Occipital lobe (tissue), 2 donors: Measurements from ENCODE around the gene RIMBP2. TPM values are rescaled to one million over a fixed set of nuclear protein-coding genes. Genes with fewer than 3 reads are reported as not detected.

ENCODE experiments used
- DNase-seq: peaks from one replicate; lab custom pipeline; 2025; lab: John Stamatoyannopoulos, UW
- total RNA-seq: library from RNA; depleted of rRNA; stranded (reverse); fragments of >200 nt; gene quantifications from one replicate; pipeline ENCODE4 v1.2.3, GENCODE V29; 2014

RIMBP2 gene
- total RNA-seq, 1 donor from 2014 or later, result 39.5 TPM

DNA sequence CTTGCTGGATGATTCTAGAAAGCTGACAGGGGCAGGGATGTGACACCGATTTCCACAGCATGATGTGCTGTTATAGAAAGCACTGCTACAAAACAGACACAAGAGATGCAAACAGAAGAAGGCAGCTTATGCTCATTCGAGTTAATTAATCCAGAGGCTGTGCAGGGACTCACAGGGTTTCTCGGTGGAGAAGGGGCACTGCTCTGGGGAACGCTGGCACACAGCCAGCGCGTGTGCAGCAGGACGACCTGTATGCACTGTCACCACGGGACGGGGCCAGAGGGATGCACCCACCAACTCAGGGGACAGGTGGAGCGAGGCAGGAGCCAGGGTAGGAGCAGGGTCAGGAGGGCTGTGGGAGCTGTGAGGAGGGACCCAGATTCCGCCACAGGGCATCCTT, 143.5 kb downstream of the RIMBP2 start:
- no peak for DNase-seq

DNA sequence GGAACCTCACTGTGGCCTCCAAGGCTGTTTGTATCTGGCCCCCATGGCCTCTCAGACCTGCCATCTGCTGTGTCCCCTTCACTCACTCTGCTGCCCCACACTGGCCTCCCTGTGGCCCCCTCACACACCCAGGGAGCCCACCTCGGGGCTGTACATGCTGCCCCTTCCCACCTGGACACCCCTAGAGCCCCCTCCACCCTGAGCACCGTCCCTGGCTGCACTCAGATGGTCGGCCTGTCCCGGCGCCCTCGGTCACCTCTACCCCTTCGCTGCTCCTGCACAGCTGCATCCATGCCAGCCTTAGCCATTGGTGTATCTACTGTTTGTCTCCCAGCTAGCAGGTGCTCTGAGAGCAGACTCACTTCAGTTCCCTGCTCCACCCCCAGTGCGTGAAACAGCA, 144.4 kb downstream of the RIMBP2 start:
- no peak for DNase-seq

DNA sequence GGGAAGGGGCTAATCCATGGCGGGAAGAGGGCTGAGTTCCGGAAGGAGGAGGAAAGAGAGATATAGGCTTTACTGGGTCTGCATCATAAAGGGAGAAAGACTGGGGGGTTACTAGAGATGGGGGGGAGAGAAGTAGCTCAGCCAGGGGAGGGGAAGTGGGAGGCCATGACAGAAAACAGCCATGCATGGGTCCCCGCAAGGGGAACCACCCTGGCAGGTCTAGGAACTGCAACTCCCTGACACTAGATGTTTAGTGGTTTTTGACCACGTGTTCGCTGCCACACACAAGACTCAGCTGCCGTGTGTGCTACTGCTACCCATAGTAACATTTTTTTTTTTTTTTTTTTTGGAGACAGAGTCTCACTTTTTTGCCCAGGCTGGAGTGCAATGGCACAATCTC, 145.0 kb downstream of the RIMBP2 start:
- DNase-seq, result no peak

DNA sequence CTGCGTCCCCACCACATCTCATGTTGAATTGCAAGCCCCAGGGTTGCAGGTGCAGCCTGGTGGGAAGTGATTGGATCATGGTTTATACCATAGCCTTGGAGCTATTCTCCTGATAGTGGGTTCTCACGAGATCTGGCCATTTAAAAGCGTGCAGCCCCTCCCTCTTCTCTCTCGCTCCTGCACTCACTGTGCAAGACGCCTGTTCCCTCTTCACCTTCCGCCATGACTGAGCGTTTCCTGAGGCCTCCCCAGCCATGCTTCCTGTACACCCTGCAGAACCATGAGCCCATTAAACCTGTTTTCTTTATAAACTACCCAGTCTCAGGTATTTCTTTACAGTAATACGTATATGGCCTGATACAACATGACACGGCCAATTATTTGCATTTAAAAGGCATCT, 146.6 kb downstream of the RIMBP2 start:
- DNase-seq, result no peak

DNA sequence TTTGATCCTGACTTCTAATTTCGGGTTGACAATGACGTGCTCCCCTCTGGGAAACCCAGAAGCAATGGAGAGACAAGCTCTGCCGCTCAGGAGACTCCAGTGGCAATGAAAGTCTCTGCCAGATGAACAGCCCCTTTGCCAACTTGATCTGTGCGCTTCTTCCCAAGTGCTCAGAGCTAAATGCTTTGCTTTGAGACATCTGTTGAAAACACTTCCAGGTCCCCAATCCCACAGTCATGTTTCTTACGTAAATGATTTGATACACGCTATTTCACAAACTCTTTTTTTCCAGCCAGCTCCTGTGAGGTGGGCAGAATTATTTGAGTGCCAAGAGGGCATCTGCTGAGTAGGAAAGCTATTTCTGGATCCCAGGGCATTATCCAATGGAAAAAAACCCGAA, 147.6 kb downstream of the RIMBP2 start:
- DNase-seq, result peak; percentile 36

DNA sequence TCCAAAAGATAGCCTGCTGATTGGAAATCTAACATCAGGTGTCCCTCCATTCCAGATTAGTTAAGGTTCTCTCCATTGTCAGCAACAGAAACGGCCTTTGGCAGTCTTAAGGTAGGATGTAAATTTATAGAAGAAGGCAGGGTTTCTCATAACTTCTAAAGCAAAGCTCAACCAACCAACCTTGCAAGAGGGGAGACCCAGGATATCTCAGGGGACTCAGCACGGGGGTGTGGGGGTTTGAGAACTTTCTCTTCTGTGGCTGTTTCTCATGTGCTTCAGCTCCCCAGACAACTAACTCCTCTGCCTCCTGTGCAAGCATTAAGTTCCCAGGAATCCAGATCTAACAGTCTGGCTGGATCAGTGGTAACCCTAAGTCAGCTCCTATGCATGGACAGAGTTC, 148.1 kb downstream of the RIMBP2 start:
- no peak for DNase-seq

DNA sequence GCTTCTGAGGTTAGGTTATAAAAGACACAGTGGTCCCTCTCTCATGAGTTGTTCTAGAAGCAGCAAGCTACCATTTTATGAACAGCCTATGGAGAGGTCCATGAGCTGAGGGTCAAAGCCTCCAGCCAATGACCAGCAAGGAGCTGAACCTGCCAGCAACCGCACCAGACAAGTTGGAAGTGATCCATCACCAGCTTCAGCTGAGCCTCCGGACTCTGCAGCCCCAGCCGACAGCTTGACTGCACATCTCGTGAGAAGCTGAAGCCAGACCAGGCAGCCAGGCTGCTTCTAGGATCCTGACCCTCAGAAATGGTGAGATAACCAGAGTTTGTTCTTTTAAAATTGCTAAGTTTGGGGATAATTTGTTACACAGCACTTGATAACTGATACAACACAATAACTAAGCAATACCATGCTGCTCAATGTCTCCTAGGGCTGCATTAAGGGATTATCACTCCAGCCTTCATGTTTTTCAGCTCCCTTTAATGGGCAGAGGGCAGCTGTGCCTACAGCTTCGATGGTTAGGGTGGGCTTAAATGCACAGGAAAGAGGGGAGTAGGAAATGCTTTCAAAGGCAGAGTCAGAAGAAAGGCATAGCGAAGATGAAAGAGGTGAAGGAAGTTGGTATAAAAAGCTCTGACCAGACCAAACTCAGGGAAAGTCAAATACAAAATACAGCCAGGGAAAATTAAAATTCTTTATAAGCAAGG, 149.5 kb downstream of the RIMBP2 start:
- no peak for DNase-seq

DNA sequence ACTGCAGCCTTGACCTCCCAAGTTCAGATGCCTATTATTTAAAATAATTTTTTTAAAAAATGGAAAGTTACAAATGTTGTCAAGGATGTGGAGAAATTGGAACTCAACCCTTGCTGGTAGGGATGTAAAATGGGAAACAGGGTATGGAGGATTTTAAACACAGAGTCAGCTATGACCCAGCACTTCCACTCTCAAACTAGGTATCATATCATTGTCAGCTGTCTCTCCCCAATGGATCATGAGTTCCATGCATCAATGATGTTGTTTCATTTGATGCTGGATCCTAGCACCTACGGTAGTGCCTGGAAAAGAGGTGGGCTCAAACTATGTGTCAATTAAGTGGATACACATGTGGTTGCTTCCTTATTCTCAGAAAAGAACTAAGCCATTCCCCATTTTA, 150.9 kb downstream of the RIMBP2 start:
- no peak for DNase-seq

DNA sequence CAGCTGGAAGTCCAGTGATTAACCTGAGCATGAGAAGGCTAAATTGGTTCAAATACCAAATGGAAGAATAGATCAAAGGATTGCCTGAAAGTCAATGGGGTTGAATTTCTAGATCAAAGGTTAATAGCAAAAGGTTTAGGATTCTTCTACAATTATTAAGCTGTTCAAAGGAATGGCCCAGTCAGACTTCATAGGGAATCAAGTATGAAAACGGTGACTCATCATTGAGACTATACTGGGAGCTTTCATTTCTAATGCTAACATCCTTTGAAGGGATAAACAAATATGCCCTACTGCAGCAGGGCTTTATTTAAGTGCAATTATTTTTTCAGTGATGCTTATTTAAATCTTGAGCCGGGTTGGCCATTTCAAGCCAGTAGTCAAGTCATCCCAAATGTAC, 152.8 kb downstream of the RIMBP2 start:
- no peak for DNase-seq

DNA sequence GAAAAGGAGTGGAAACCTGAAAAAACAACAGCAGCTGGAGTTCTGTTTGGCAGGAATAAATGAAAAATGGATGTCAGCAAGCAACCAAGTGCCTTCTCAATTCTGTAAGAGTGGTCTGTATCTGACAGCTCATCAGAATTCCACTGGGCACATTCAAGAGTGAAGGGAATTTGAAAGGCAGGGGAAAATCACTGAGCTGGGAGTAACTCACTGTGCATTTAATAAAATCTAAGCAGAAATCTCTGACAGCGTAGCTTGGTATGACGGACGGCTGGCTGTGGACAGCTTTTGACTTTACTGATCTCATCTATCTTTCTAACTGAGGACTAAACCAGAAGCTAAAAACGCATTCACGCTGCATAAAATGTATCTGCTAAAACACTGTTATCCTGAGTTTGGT, 153.4 kb downstream of the RIMBP2 start:
- no peak for DNase-seq

DNA sequence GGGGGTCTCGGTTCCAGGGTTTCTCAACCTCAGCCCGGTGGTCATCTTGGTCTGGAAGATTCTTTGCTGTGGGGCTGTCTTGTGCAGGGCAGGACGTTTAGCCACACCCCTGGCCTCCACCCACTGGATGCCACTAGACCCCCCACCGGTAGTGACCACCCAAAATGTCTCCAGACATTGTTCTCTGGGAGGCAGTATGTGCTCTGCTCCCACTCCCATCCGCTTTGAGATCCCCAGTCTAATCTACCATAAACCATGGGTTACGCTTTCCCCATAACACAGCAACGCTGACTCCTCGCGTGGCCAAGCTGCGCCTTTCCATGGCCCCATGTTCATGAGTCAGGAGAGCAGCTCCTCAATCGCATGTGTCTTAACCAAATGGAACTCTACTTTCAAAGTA, 155.8 kb downstream of the RIMBP2 start:
- DNase-seq, result no peak

DNA sequence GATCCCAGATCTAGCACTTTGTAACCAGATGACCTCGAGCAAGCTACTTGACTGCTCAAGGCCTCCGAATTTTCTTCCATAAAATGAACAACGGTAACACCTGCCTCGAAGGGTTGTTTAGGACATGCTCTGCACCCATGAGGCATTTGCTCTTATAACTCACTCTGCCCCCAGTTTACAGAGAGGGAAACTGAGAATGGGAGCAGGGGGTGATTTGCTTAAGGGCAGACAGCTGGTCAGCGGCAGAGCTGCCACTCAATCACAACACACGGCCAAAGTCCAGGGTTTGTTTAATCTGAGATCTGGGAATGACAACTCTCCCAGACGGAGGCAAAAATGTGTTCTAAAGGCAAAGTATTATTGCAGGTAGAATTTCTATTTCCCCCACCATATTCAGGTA, 156.3 kb downstream of the RIMBP2 start:
- DNase-seq, result no peak

DNA sequence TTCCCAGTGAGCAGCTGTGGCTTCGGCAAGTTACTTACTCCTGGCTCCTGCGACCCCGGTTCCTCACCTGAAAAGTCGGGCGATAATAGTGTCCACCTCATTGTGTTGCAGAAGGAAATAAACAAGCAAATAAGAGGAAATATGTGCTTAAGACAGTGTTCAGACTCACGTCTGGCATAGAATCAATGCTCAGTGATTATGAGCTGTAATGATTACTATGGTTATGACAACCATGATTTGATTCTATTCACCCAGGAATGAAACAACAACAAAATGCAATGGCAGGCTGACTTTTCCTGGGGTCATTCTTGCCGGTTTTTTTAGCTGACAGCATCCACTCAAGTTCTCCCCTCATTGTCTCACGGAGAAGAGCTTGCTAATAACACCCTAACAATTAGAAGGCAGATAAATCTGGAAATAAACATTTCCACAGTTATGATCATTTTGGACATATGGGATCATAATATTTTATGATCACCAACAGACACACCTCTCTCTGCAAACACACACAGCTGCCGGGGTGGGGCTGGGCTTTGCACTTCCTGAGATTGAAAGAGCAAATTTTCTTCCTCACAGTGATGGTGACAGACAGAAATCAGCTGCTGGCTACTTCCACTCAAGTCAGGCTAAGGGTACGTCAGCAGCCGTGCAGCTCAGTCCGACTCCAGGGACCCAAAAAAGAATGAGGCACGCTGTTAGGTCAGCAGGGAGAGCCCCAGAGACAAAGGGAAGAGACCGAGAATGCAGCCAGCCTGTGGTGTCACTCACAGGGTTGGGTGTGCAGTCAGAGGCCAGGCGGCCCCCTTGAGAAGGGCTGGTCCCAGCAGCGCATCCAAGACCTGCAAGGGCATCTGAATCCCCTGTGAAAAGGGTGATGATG, 158.0 kb downstream of the RIMBP2 start:
- no peak for DNase-seq

DNA sequence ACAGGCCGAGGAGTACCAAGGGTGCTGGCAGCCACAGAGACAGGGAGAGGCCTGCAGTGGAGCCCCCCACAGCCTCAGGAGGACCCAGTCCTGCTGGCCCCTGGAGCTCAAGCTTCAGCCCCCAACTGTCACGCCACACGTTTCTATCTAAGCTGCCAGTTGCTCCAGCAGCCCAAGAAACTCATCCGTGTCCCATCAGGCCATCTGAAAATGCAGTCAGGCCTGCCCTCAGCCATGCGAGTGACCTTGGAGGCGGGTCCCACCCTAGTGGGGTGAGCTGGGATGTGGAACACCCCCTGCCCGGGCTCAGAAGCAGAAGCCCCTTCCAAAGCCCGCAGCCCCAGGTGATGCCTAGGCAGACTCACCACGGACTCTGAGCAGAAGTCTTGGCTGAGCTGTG, 158.9 kb downstream of the RIMBP2 start:
- no peak for DNase-seq

DNA sequence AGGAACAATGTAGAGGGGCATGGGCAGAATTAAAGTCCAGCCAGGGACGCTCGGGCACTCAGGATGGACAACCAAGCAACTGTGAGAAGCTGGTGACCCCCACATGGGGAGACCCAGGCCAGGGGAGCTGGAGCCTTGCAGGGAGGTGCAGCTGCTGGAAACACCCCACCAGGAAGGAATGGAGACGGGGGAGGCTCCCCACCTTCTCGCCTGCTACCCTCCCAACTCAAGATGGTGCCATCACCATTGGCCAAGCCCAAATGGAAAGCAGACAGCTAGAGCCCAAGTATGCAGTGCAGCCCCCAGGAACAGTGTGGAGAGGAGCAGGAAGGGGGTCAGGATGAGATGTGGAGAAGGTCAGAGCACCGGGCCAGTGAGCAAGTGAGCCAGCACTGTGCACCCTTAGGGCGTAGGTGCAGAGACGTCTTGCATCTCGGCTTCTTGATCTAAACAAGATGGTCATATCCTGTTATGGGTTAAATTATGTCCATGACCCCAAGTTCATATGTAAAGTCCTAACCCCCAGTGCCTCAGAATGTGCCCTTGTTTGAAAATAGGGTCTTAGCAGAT, 159.5 kb downstream of the RIMBP2 start:
- DNase-seq, result no peak

DNA sequence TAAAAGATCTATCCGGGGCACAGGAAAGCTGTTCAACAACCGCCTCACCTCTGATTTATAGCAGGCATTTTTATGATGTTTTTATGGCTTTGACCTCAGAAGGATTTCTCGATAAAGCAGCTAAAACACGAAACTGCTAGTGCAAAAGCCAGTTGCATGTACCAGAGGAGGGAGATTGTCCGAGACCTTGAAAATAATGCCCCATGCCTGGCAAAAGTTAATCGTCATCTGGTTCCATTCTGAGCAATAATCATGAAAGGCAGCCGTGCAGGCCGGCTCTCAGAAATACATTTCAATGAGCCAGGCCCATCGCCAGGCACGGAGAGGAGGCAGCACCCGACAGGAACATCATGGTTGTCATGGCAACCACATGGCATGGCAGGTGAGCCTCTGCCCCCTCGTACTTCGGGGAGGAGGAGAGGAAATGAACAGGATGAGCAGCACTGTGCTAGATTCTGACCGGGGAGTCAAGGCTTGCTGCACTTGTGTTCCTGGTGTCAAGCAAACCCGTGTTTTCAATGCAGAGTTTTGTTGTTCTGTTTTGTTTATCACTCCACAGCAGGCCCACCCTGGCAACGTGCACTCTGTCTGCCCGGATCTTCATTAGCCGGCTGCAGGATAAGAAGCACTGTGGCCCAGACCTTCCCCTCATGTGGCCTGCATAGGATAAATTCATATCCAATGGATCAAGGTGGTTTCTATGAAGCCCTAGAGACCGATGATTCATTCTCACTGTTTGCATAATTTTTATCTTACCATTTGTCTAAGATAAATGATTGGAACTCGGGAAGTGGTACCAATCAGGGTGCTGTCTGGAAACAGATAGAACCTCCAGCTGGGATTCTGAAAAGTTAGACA, 160.2 kb downstream of the RIMBP2 start:
- peak; percentile 67 for DNase-seq

DNA sequence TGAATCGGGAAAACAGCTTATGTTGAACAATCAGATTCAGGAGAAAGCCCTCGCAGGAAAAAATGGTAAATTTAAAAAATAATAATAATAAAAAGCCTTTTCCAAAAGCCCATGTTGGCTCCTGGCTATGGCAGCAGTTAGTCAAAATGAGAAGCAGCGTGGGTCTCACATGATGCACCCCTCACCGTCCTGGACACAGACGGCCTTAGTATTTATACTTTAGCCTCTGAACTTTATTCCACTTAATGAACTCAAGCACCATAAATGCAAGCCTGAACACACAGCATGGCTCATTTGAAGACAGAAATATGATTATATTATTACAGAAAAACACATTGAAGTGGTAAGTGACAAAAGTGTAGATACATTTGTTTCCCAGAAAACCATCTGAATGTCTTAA, 160.9 kb downstream of the RIMBP2 start:
- no peak for DNase-seq

DNA sequence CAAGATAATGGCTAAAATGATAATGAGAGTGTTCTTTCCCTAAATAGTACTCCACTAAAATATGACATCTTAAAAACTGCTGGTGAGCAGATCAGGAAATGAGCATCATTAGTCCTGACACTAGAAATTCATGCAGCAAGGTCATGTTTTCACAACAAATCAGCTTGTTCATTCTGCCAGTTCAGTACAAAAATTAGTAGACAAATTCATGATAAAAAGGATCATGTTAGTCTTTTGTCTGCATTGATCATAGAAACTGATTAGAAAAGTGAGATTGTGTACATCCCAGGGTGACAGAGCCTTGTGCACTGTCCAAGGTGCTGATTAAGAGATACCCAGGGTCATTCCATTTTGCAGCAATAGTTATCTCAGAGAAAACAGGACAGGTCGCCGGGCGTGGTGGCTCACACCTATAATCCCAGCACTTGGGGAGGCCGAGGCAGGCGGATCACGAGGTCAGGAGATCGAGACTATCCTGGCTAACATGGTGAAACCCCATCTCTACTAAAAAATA, 163.6 kb downstream of the RIMBP2 start:
- DNase-seq, result no peak

DNA sequence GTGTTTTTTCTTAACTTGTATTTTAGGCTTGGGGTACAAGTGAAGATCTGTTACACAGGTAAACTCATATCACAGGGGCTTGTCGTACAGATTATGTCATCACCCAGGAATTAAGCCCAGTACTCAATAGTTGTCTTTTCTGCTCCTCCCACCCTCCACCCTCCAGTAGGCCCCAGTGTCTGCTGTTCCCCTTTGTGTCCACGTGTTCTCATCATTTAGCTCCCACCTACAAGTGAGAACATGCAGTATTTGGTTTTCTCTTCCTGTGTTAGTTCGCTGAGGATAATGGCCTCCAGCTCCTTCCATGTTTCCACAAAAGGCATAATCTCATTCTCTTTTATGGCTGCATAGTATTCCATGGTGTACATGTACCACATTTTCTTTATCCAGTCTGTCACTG, 166.7 kb downstream of the RIMBP2 start:
- no peak for DNase-seq

DNA sequence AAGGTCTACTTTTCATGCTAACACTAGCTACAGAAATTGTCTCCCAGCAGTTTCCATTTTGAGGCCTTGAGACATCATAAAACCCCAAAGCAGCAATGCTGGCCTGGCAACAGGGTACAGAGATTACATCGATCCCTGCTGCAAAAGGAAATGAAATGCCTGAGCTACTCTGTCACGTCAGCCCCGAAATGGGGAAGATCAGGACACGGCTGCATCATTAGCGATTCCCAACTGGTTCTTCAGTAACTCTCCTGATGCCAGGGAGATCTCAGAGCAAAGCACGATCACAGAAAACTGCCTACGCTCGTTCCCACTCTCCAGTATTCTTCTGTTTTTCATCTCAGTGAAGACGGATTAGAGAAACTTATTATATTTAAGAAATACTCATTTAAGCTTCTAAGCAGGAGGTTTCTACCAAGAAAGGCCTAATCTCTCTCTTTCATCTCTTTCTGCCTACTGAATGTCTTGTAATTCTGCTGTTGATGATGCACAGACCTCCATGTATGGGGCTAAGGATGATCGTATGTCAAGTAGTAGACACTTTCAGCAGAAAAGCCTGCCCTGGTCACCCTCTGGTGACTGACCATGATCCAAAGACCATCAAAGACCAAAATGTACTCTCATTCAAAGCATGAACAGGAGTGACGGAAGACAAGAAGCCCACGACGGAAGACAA, 168.5 kb downstream of the RIMBP2 start:
- no peak for DNase-seq

DNA sequence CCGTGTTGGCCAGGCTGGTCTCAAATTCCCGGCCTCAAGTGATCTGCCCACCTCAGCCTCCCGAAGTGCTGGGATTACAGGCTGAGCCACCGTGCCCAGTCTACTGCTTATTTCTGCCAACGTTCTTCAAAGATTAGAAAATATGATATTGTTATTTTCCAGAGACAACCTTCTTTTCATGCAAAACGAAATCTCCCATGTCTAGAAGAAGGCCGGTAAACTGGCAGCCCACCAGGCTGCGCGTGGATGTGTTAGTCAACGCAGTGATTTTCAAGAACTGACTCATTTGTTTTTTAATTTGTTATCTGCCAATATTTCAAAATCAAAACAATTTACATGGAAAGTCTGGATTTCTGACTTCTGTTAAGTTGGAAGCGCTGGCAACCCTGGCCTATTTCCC, 169.6 kb downstream of the RIMBP2 start:
- DNase-seq, result no peak
